ENCODE results near the gene DDX39A. TPM values are rescaled to one million over a fixed set of nuclear protein-coding genes. Genes with fewer than 3 reads are reported as not detected.
"Not testable (repeated sequence)": the region's sequence is repeated elsewhere in the genome, so short reads cannot be mapped to it uniquely, and the experiment has no call there.

The DDX39A gene
- total and polyA plus RNA-seq, 2 donors: 133 to 197 TPM

GRCh38 chr19:14452303-14452702 lies 33.2 kb upstream of the DDX39A start:
- DNase-seq (ENCODE audit: low read depth in 6 of 9, low spot score in 9 of 9); H3K27ac ChIP-seq (ENCODE audit: low read depth in 1 of 2, low read length in 1 of 2); H3K4me1 ChIP-seq (ENCODE audit: control insufficient read depth in 2 of 2, insufficient read depth in 2 of 2, low read length in 2 of 2); H3K4me3 ChIP-seq (ENCODE audit: low read length in 2 of 2); H3K9me3 ChIP-seq (ENCODE audit: control insufficient read depth in 2 of 2, insufficient read depth in 1 of 2, low read length in 1 of 2); H3K27me3 ChIP-seq (ENCODE audit: control insufficient read depth in 2 of 2, insufficient read depth in 1 of 2, low read length in 1 of 2): not testable (repeated sequence)
- peaks cover 49 to 65% of the 10 kb centered on the region in 2 donors for H3K36me3 ChIP-seq (ENCODE audit: control insufficient read depth in 2 of 2, insufficient read depth in 2 of 2, low read length in 1 of 2)
- WGBS: 97% methylated on average over 3 of the region's 3 CpGs

- H3K27me3 ChIP-seq (ENCODE audit: control insufficient read depth in 2 of 2, insufficient read depth in 1 of 2, low read length in 1 of 2): no peaks in the 10 kb centered on the region
- H3K36me3 ChIP-seq (ENCODE audit: control insufficient read depth in 2 of 2, insufficient read depth in 2 of 2, low read length in 1 of 2): peaks cover 64 to 76% of the 10 kb centered on the region in 2 donors
- 99% methylated on average over 19 of the region's 19 CpGs for WGBS
- peaks cover 0 to 9% of the 10 kb centered on the region in 2 donors for H3K9me3 ChIP-seq (ENCODE audit: control insufficient read depth in 2 of 2, insufficient read depth in 1 of 2, low read length in 1 of 2)
- H3K4me3 ChIP-seq (ENCODE audit: low read length in 2 of 2): no peak overlapping the region
- H3K27ac ChIP-seq (ENCODE audit: low read depth in 1 of 2, low read length in 1 of 2): no peak overlapping the region
- DNase-seq (ENCODE audit: low read depth in 6 of 9, low spot score in 9 of 9): no peak
- no peaks in the 10 kb centered on the region for H3K4me1 ChIP-seq (ENCODE audit: control insufficient read depth in 2 of 2, insufficient read depth in 2 of 2, low read length in 2 of 2)
These were observed 31.7 kb upstream of the DDX39A start for GRCh38 chr19:14450876-14451275.

DNA sequence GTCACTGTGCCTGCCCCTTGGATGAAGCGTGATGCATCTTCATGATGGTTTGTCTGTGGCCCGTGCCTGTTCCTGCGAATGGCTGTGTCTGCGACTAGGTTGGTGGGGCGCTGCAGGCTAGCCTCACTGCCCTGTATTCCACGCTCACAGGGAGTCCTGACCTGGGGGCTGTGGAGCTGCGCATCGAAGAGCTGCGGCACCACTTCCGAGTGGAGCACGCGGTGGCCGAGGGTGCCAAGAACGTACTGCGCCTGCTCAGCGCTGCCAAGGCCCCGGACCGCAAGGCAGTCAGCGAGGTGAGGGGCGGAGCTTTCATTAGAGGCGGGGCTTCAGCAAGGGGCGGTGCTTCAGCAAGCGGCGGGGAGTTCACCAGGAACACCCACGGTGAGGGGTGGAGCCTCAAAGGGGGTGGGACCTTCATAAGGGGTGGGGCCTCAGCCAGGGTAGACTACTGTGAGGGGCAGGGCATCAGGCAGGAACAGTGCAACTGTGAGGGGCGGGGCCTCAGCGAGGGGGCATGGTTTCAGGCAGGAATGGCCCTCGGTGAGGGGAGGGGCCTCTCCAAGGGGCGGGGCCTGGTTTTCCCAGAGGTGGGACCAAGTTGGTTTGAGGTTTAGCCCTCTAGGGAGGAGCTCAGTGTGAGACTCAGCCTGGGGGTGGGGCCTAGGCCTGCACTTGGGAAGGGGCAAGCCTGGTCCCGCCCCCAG lies 31.2 kb upstream of the DDX39A start:
- H3K4me3 ChIP-seq (ENCODE audit: low read length in 2 of 2): no peak overlapping the region
- no peak overlapping the region for H3K27ac ChIP-seq (ENCODE audit: low read depth in 1 of 2, low read length in 1 of 2)
- H3K9me3 ChIP-seq (ENCODE audit: control insufficient read depth in 2 of 2, insufficient read depth in 1 of 2, low read length in 1 of 2): peaks cover 0 to 9% of the 10 kb centered on the region in 2 donors
- peaks cover 68 to 76% of the 10 kb centered on the region in 2 donors for H3K36me3 ChIP-seq (ENCODE audit: control insufficient read depth in 2 of 2, insufficient read depth in 2 of 2, low read length in 1 of 2)
- WGBS: 94% methylated on average over 30 of the region's 30 CpGs
- no peaks in the 10 kb centered on the region for H3K27me3 ChIP-seq (ENCODE audit: control insufficient read depth in 2 of 2, insufficient read depth in 1 of 2, low read length in 1 of 2)
- H3K4me1 ChIP-seq (ENCODE audit: control insufficient read depth in 2 of 2, insufficient read depth in 2 of 2, low read length in 2 of 2): no peaks in the 10 kb centered on the region
- no peak for DNase-seq (ENCODE audit: low read depth in 6 of 9, low spot score in 9 of 9)

DNA sequence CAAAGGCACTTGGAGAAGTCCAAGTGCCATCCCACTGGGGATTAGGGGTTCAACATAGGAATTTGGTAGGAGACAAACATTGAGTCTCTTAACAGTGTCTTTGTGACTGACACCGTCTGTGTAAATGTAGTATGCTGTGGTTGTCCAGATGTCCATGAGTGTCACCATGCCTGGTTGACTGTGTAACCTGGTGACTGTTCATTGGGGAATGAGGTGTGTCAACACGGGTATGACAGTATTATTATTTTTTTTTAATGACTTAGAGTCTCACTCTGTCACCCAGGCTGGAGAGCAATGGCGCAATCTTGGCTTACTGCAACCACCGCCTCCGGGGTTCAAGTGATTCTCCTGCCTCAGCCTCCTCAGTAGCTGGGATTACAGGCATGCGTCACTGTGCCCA lies 30.2 kb upstream of the DDX39A start:
- Histone ChIP-seq H3K4me1 (ENCODE audit: control insufficient read depth in 2 of 2, insufficient read depth in 2 of 2, low read length in 2 of 2) (no peaks in the 10 kb centered on the region), H3K36me3 (ENCODE audit: control insufficient read depth in 2 of 2, insufficient read depth in 2 of 2, low read length in 1 of 2) (peaks cover 70 to 76% of the 10 kb centered on the region in 2 donors), H3K9me3 (ENCODE audit: control insufficient read depth in 2 of 2, insufficient read depth in 1 of 2, low read length in 1 of 2) (peaks cover 0 to 9% of the 10 kb centered on the region in 2 donors), H3K27ac (ENCODE audit: low read depth in 1 of 2, low read length in 1 of 2) (no peak overlapping the region), H3K4me3 (ENCODE audit: low read length in 2 of 2) (no peak overlapping the region), H3K27me3 (ENCODE audit: control insufficient read depth in 2 of 2, insufficient read depth in 1 of 2, low read length in 1 of 2) (no peaks in the 10 kb centered on the region)
- WGBS: 97% methylated on average over 6 of the region's 6 CpGs
- DNase-seq (ENCODE audit: low read depth in 6 of 9, low spot score in 9 of 9): no peak

- Histone ChIP-seq H3K4me3 (ENCODE audit: low read length in 2 of 2) (no peak overlapping the region), H3K27ac (ENCODE audit: low read depth in 1 of 2, low read length in 1 of 2) (no peak overlapping the region), H3K9me3 (ENCODE audit: control insufficient read depth in 2 of 2, insufficient read depth in 1 of 2, low read length in 1 of 2) (peaks cover 0 to 9% of the 10 kb centered on the region in 2 donors), H3K4me1 (ENCODE audit: control insufficient read depth in 2 of 2, insufficient read depth in 2 of 2, low read length in 2 of 2) (no peaks in the 10 kb centered on the region), H3K27me3 (ENCODE audit: control insufficient read depth in 2 of 2, insufficient read depth in 1 of 2, low read length in 1 of 2) (no peaks in the 10 kb centered on the region), H3K36me3 (ENCODE audit: control insufficient read depth in 2 of 2, insufficient read depth in 2 of 2, low read length in 1 of 2) (peaks cover 83 to 93% of the 10 kb centered on the region in 2 donors)
- DNase-seq (ENCODE audit: low read depth in 6 of 9, low spot score in 9 of 9): no peak
- WGBS: 98% methylated on average over 10 of the region's 10 CpGs
These were observed 27.3 kb upstream of the DDX39A start for GRCh38 chr19:14446336-14447036.

DNA sequence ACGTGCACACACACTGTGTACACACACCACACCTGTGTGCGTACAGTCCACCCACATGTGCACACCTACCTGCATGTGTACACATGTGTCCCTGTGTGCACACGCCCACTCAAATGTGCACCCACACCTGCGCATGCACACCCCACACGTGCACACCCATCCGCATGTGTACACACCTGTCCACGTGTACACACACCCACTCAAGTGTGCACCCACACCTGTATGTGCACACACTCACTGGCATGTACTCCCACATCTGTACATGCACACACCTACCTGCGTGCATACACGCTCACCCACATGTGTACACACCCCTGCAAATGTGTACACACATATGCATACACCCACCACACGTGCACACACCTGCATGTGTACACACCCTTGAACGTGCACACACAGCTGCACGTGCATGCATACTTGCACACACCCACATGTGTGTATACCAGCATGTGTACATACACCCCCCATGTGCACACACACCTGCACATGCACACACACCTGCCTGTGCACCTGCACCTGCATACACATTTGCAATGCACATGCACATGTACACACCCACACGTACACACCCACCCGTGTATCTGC lies 24.6 kb upstream of the DDX39A start:
- 97% methylated on average over 14 of the region's 14 CpGs for WGBS
- H3K4me3 ChIP-seq (ENCODE audit: low read length in 2 of 2): no peak overlapping the region
- peaks cover 64 to 68% of the 10 kb centered on the region in 2 donors for H3K36me3 ChIP-seq (ENCODE audit: control insufficient read depth in 2 of 2, insufficient read depth in 2 of 2, low read length in 1 of 2)
- peaks cover 8 to 24% of the 10 kb centered on the region in 2 donors for H3K4me1 ChIP-seq (ENCODE audit: control insufficient read depth in 2 of 2, insufficient read depth in 2 of 2, low read length in 2 of 2)
- no peak overlapping the region for H3K27ac ChIP-seq (ENCODE audit: low read depth in 1 of 2, low read length in 1 of 2)
- no peak for DNase-seq (ENCODE audit: low read depth in 6 of 9, low spot score in 9 of 9)
- H3K27me3 ChIP-seq (ENCODE audit: control insufficient read depth in 2 of 2, insufficient read depth in 1 of 2, low read length in 1 of 2): no peaks in the 10 kb centered on the region
- no peaks in the 10 kb centered on the region for H3K9me3 ChIP-seq (ENCODE audit: control insufficient read depth in 2 of 2, insufficient read depth in 1 of 2, low read length in 1 of 2)

GRCh38 chr19:14442891-14443631 lies 23.9 kb upstream of the DDX39A start:
- H3K36me3 ChIP-seq (ENCODE audit: control insufficient read depth in 2 of 2, insufficient read depth in 2 of 2, low read length in 1 of 2): peaks cover 58 to 62% of the 10 kb centered on the region in 2 donors
- no peak overlapping the region for H3K27ac ChIP-seq (ENCODE audit: low read depth in 1 of 2, low read length in 1 of 2)
- 94% methylated on average over 16 of the region's 16 CpGs for WGBS
- H3K27me3 ChIP-seq (ENCODE audit: control insufficient read depth in 2 of 2, insufficient read depth in 1 of 2, low read length in 1 of 2): no peaks in the 10 kb centered on the region
- no peak overlapping the region for H3K4me3 ChIP-seq (ENCODE audit: low read length in 2 of 2)
- no peak for DNase-seq (ENCODE audit: low read depth in 6 of 9, low spot score in 9 of 9)
- peaks cover 8 to 24% of the 10 kb centered on the region in 2 donors for H3K4me1 ChIP-seq (ENCODE audit: control insufficient read depth in 2 of 2, insufficient read depth in 2 of 2, low read length in 2 of 2)
- no peaks in the 10 kb centered on the region for H3K9me3 ChIP-seq (ENCODE audit: control insufficient read depth in 2 of 2, insufficient read depth in 1 of 2, low read length in 1 of 2)

GRCh38 chr19:14441041-14441938 lies 22.1 kb upstream of the DDX39A start:
- H3K36me3 ChIP-seq (ENCODE audit: control insufficient read depth in 2 of 2, insufficient read depth in 2 of 2, low read length in 1 of 2): peaks cover 44 to 49% of the 10 kb centered on the region in 2 donors
- WGBS: 97% methylated on average over 34 of the region's 34 CpGs
- DNase-seq (ENCODE audit: low read depth in 6 of 9, low spot score in 9 of 9): no peak
- H3K9me3 ChIP-seq (ENCODE audit: control insufficient read depth in 2 of 2, insufficient read depth in 1 of 2, low read length in 1 of 2): no peaks in the 10 kb centered on the region
- H3K27me3 ChIP-seq (ENCODE audit: control insufficient read depth in 2 of 2, insufficient read depth in 1 of 2, low read length in 1 of 2): no peaks in the 10 kb centered on the region
- H3K4me3 ChIP-seq (ENCODE audit: low read length in 2 of 2): no peak overlapping the region
- peaks cover 8 to 24% of the 10 kb centered on the region in 2 donors for H3K4me1 ChIP-seq (ENCODE audit: control insufficient read depth in 2 of 2, insufficient read depth in 2 of 2, low read length in 2 of 2)
- no peak overlapping the region for H3K27ac ChIP-seq (ENCODE audit: low read depth in 1 of 2, low read length in 1 of 2)
